Progenitor cell of endocrine pancreas (in vitro differentiated cells): ENCODE results near the gene PANK2. TPM values are rescaled to one million over a fixed set of nuclear protein-coding genes. Genes with fewer than 3 reads are reported as not detected.
A peak's percentile ranks its signal among the peaks of the same experiment; 100 is the strongest.

Experiments used
- DNase-seq: peaks from one replicate; pipeline ENCODE4 v3.0.0; 2021; ENCODE audit warnings: low spot score; ENCODE audit not compliant: unreplicated experiment
- H3K27ac Mint-ChIP-seq: 2 replicates; pipeline ENCODE4 v1.8.0; 2021; ENCODE audit warnings: mild to moderate bottlenecking, moderate library complexity, mixed read lengths
- H3K27me3 Mint-ChIP-seq: 2 replicates; pipeline ENCODE4 v1.8.0; 2021; ENCODE audit warnings: mixed read lengths
- H3K36me3 Mint-ChIP-seq: 2 replicates; pipeline ENCODE4 v1.8.0; 2022; ENCODE audit warnings: mixed read lengths; ENCODE audit not compliant: insufficient read depth
- H3K4me1 Mint-ChIP-seq: 2 replicates; pipeline ENCODE4 v1.8.0; 2021; ENCODE audit warnings: low read depth, mixed read lengths
- H3K4me3 Mint-ChIP-seq: 2 replicates; pipeline ENCODE4 v1.8.0; 2021; ENCODE audit warnings: low read depth, mild to moderate bottlenecking, moderate library complexity, mixed read lengths
- H3K9me3 Mint-ChIP-seq: 2 replicates; pipeline ENCODE4 v1.8.0; 2021; ENCODE audit warnings: low read depth, mixed read lengths
- CTCF ChIP-seq: fragments of 200-600 bp; sonication (generic); IDR thresholded peaks from one replicate; pipeline ENCODE4 v1.5.0; 2021; ENCODE audit warnings: antibody characterized with exemption, mild to moderate bottlenecking; ENCODE audit not compliant: unreplicated experiment
- total RNA-seq: library from RNA; stranded (reverse); gene quantifications from 2 replicates; pipeline ENCODE4 v1.2.1, GENCODE V29; 2021

The PANK2 gene
- total RNA-seq, 1 donor from 2014 or later, result 53.8 TPM

GRCh38 chr20:3919352-3919751 lies 30.2 kb downstream of the PANK2 start:
- DNase-seq, result no peak
- H3K9me3 Mint-ChIP-seq, result no peaks in the 10 kb centered on the region
- no peak overlapping the region for H3K27ac Mint-ChIP-seq
- no peak for TF ChIP-seq CTCF
- H3K4me3 Mint-ChIP-seq, result no peak overlapping the region
- peaks cover 3% of the 10 kb centered on the region for H3K4me1 Mint-ChIP-seq
- no peaks in the 10 kb centered on the region for H3K27me3 Mint-ChIP-seq
- H3K36me3 Mint-ChIP-seq, result peaks cover 27% of the 10 kb centered on the region

GRCh38 chr20:3922223-3922982 lies 33.2 kb downstream of the PANK2 start:
- no peak for TF ChIP-seq CTCF
- H3K4me1 Mint-ChIP-seq, result peaks cover 11% of the 10 kb centered on the region
- no peak for DNase-seq
- H3K9me3 Mint-ChIP-seq, result no peaks in the 10 kb centered on the region
- H3K27me3 Mint-ChIP-seq, result no peaks in the 10 kb centered on the region
- peaks cover 17% of the 10 kb centered on the region for H3K36me3 Mint-ChIP-seq
- H3K27ac Mint-ChIP-seq, result peak overlapping the region; percentile 91
- H3K4me3 Mint-ChIP-seq, result no peak overlapping the region

GRCh38 chr20:3922983-3923339 lies 33.8 kb downstream of the PANK2 start:
- no peaks in the 10 kb centered on the region for H3K27me3 Mint-ChIP-seq
- DNase-seq, result no peak
- TF ChIP-seq CTCF, result no peak
- no peaks in the 10 kb centered on the region for H3K9me3 Mint-ChIP-seq
- H3K36me3 Mint-ChIP-seq, result peaks cover 18% of the 10 kb centered on the region
- H3K4me3 Mint-ChIP-seq, result no peak overlapping the region
- H3K4me1 Mint-ChIP-seq, result peaks cover 13% of the 10 kb centered on the region
- peak overlapping the region; percentile 91 for H3K27ac Mint-ChIP-seq

GRCh38 chr20:3923818-3924217 lies 34.6 kb downstream of the PANK2 start:
- DNase-seq, result no peak
- H3K4me1 Mint-ChIP-seq, result peaks cover 15% of the 10 kb centered on the region
- H3K27me3 Mint-ChIP-seq, result no peaks in the 10 kb centered on the region
- H3K27ac Mint-ChIP-seq, result no peak overlapping the region
- H3K9me3 Mint-ChIP-seq, result no peaks in the 10 kb centered on the region
- TF ChIP-seq CTCF, result no peak
- H3K36me3 Mint-ChIP-seq, result peaks cover 14% of the 10 kb centered on the region
- no peak overlapping the region for H3K4me3 Mint-ChIP-seq

- H3K36me3 Mint-ChIP-seq, result peaks cover 10% of the 10 kb centered on the region
- no peak overlapping the region for H3K27ac Mint-ChIP-seq
- no peak for DNase-seq
- no peak for TF ChIP-seq CTCF
- H3K4me1 Mint-ChIP-seq, result peaks cover 15% of the 10 kb centered on the region
- no peaks in the 10 kb centered on the region for H3K27me3 Mint-ChIP-seq
- no peaks in the 10 kb centered on the region for H3K9me3 Mint-ChIP-seq
- H3K4me3 Mint-ChIP-seq, result no peak overlapping the region
Measured at GRCh38 chr20:3924304-3925112, 35.3 kb downstream of the PANK2 start.
